CD14-positive monocyte (primary cell): ENCODE data around the gene NUFIP2. TPM values are rescaled to one million over a fixed set of nuclear protein-coding genes. Genes with fewer than 3 reads are reported as not detected.
A peak's percentile ranks its signal among the peaks of the same experiment; 100 is the strongest.

Experiments
- DNase-seq, 3 donors: peaks; one replicate each; pipeline ENCODE4 v3.0.0-alpha.2; 2011 to 2022
- H2AFZ ChIP-seq: 2 replicates; pipeline ENCODE4 v1.6.0; 2012; ENCODE audit warnings: mild to moderate bottlenecking, low read depth, low read length, inconsistent platforms; ENCODE audit not compliant: insufficient read depth, poor library complexity, severe bottlenecking
- H3K27ac ChIP-seq, 2 donors: 1 replicate in 1 of 2; 2 replicates in 1 of 2; pipeline ENCODE4 v1.5.1; 2012 to 2013; ENCODE audit warnings: low read length in 2 of 2, control low read depth in 1 of 2, inconsistent platforms in 1 of 2, low read depth in 1 of 2, mild to moderate bottlenecking in 1 of 2
- H3K27me3 ChIP-seq, 2 donors: one replicate each; pipeline versions ENCODE4 v1.6.0 to v1.6.1; 2011 to 2013; ENCODE audit warnings: low read length in 2 of 2; ENCODE audit not compliant: control insufficient read depth in 2 of 2, insufficient read depth in 2 of 2
- H3K36me3 ChIP-seq, 2 donors: replicated peaks in 1 of 2; 1 replicate in 1 of 2; 2 replicates in 1 of 2; pipeline versions ENCODE4 v1.5.1 to v1.6.1; 2012 to 2013; ENCODE audit warnings: low read length in 2 of 2, control low read depth in 1 of 2, inconsistent platforms in 1 of 2, mild to moderate bottlenecking in 1 of 2; ENCODE audit not compliant: insufficient read depth in 2 of 2, control insufficient read depth in 1 of 2
- H3K4me1 ChIP-seq, 2 donors: 1 replicate in 1 of 2; 2 replicates in 1 of 2; pipeline versions ENCODE4 v1.5.1 to v1.6.1; 2012 to 2013; ENCODE audit warnings: low read length in 2 of 2, control low read depth in 1 of 2, inconsistent platforms in 1 of 2, mild to moderate bottlenecking in 1 of 2, moderate library complexity in 1 of 2; ENCODE audit not compliant: insufficient read depth in 2 of 2, control insufficient read depth in 1 of 2
- H3K4me2 ChIP-seq: replicated peaks from 2 replicates; pipeline ENCODE3; 2012; ENCODE audit warnings: low read length, moderate library complexity, mild to moderate bottlenecking; ENCODE audit not compliant: poor library complexity, severe bottlenecking; ENCODE audit errors: extremely low read depth
- H3K4me3 ChIP-seq, 3 experiments: fragments of 200-600 bp in 1 of 3; sonication (generic) in 1 of 3; replicated peaks in 1 of 3; 1 replicate in 2 of 3; 2 replicates in 1 of 3; pipeline ENCODE4 v1.5.1; 2011 to 2013; ENCODE audit warnings: low read length in 3 of 3, mild to moderate bottlenecking in 3 of 3, control low read depth in 2 of 3, low read depth in 2 of 3, inconsistent platforms in 1 of 3, moderate library complexity in 1 of 3
- H3K79me2 ChIP-seq: 2 replicates; pipeline ENCODE4 v1.6.0; 2012; ENCODE audit warnings: mild to moderate bottlenecking, control low read depth, inconsistent platforms, low read length, moderate library complexity; ENCODE audit not compliant: insufficient read depth
- H3K9ac ChIP-seq: 2 replicates; pipeline ENCODE4 v1.6.0; 2017; ENCODE audit warnings: low read length, mild to moderate bottlenecking; ENCODE audit not compliant: insufficient read depth, poor library complexity, severe bottlenecking
- H3K9me3 ChIP-seq, 2 donors: replicated peaks in 1 of 2; 1 replicate in 1 of 2; 2 replicates in 1 of 2; pipeline versions ENCODE4 v1.5.1 to v1.6.1; 2012 to 2013; ENCODE audit warnings: low read length in 2 of 2, control low read depth in 1 of 2; ENCODE audit not compliant: control insufficient read depth in 1 of 2, insufficient read depth in 1 of 2
- H4K20me1 ChIP-seq: 2 replicates; pipeline ENCODE4 v1.6.0; 2012; ENCODE audit warnings: mild to moderate bottlenecking, low read length, control low read depth, moderate library complexity; ENCODE audit not compliant: insufficient read depth
- H3K27ac Mint-ChIP-seq, 7 donors: one replicate each; pipeline ENCODE4 v1.8.0; 2020; ENCODE audit warnings: mild to moderate bottlenecking in 7 of 7, mixed read lengths in 7 of 7, moderate library complexity in 6 of 7, inconsistent platforms in 2 of 7
- H3K27me3 Mint-ChIP-seq, 3 donors: one replicate each; pipeline ENCODE4 v1.8.0; 2021 to 2022; ENCODE audit warnings: low read depth in 3 of 3, mild to moderate bottlenecking in 3 of 3, mixed read lengths in 3 of 3, moderate library complexity in 3 of 3, inconsistent platforms in 1 of 3
- H3K36me3 Mint-ChIP-seq, 2 donors: one replicate each; pipeline ENCODE4 v1.8.0; 2020; ENCODE audit warnings: mixed read lengths in 2 of 2, inconsistent platforms in 1 of 2, mild to moderate bottlenecking in 1 of 2
- H3K4me1 Mint-ChIP-seq: one replicate; pipeline ENCODE4 v1.8.0; 2020; ENCODE audit warnings: mild to moderate bottlenecking, mixed read lengths
- H3K4me3 Mint-ChIP-seq, 2 donors: one replicate each; pipeline ENCODE4 v1.8.0; 2020; ENCODE audit warnings: mild to moderate bottlenecking in 2 of 2, mixed read lengths in 2 of 2, moderate library complexity in 1 of 2
- H3K9me3 Mint-ChIP-seq, 7 donors: one replicate each; pipeline ENCODE4 v1.8.0; 2020 to 2022; ENCODE audit warnings: mixed read lengths in 7 of 7, mild to moderate bottlenecking in 6 of 7, moderate library complexity in 6 of 7, inconsistent platforms in 2 of 7
- WGBS: methylation state at CpG from one replicate; pipeline ENCODE4 v1.1.5; 2013; ENCODE audit warnings: missing lambda C conversion rate; ENCODE audit not compliant: insufficient coverage; 5-methylcytosine and 5-hydroxymethylcytosine counted together
- intact Hi-C, 2 donors: fragments of 100-400 bp; cut with micrococcal nuclease; formaldehyde crosslinking; loops; one replicate each; pipeline versions ENCODE4 v1.15.0 to v1.15.1; 2023
- polyA plus RNA-seq, 3 donors: library from polyadenylated mRNA; depleted of rRNA in 1 of 3; unstranded in 2 of 3; stranded (reverse) in 1 of 3; fragments of 300-500 nt in 2 of 3; fragments of >200 nt in 1 of 3; fragmentation: Illumina TruSeq in 2 of 3; gene quantifications; 1 replicate in 2 of 3; 2 replicates in 1 of 3; pipeline ENCODE4 v1.2.3, GENCODE V29; 2012 to 2021
- TF ChIP-seq, protein P1 (sequence below): fragments of 200-600 bp; IDR thresholded peaks from one replicate; pipeline ENCODE4 v1.8.0; 2022; ENCODE audit warnings: antibody characterized with exemption, mild to moderate bottlenecking

NUFIP2 gene
- polyA plus RNA-seq, 3 donors = 8.7 to 25.1 (median 13.7) TPM

DNA sequence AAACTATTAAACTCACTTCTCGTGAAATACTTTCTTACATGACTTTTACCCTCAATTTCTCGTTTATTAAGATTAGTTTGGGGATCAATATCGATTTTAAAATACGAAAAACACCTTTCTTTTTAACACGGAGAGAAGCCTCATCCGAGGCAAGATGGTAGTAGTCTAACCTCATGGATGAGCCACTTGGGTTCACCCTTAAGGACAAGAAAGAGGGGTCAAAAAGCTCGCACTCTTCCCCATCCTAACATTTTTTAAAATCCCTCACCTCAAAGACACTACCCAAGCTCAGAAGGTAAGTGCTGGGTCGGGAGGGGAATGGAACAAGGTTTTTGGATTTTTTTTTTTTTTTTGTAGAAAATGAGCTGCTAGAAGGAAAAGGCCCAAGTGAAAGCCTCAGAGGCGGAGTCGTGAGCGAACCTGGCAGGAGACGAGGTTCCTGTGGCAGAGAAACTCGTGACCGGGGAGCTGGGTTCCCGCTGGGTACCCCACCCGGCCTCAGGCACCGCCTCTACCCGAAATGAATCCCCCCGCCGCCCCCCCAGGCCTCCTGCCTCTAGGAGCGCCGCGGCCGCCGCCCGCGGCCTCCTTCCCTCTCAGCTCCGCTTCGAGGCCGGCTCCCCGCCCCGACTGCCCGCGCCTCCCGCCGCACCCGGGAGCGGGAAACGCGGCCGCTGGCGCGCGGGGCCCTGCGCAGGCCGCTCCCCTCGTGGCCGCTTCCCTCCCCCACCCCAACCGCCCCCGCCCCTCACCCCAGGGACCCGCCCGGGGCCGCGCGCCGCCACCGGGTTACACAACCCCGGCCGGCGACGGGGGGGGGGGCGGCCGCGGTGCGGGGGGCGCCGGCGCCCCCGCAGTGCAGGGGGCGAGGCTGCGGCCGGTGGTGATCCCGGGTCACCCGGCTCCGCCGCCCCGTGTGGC, 1.6 kb downstream of the NUFIP2 start:
- H3K4me1 ChIP-seq = peaks cover 32 to 43% of the 10 kb centered on the region in 2 donors
- no peaks in the 10 kb centered on the region for H3K9me3 ChIP-seq
- peak overlapping the region; percentile 92 to 100 (median 99) for H3K27ac Mint-ChIP-seq
- H3K36me3 ChIP-seq = peaks cover 23 to 34% of the 10 kb centered on the region in 2 donors
- H3K4me3 Mint-ChIP-seq = peak overlapping the region; percentile 100
- H3K36me3 Mint-ChIP-seq = peaks cover 24 to 29% of the 10 kb centered on the region in 2 donors
- peak overlapping the region; percentile 99 for H3K4me2 ChIP-seq
- intact Hi-C loops = loop anchor here (5.0 kb wide), 2 partner anchors 35 to 150 kb away; no protein-coding TSS in a partner anchor
- H3K27ac ChIP-seq = peak overlapping the region; percentile 98 to 99
- peak overlapping the region; percentile 93 to 100 (median 99) for H3K4me3 ChIP-seq
- H4K20me1 ChIP-seq = peaks cover 62% of the 10 kb centered on the region
- no peak overlapping the region for H2AFZ ChIP-seq
- H3K79me2 ChIP-seq = peaks cover 65% of the 10 kb centered on the region
- H3K9ac ChIP-seq = peak overlapping the region; percentile 89
- H3K27me3 Mint-ChIP-seq = peaks cover 0 to 3% (median 0%) of the 10 kb centered on the region in 3 donors
- peaks cover 42% of the 10 kb centered on the region for H3K4me1 Mint-ChIP-seq
- peaks cover 0 to 2% (median 0%) of the 10 kb centered on the region in 7 donors for H3K9me3 Mint-ChIP-seq
- H3K27me3 ChIP-seq = no peaks in the 10 kb centered on the region
- TF ChIP-seq, protein P1, sequence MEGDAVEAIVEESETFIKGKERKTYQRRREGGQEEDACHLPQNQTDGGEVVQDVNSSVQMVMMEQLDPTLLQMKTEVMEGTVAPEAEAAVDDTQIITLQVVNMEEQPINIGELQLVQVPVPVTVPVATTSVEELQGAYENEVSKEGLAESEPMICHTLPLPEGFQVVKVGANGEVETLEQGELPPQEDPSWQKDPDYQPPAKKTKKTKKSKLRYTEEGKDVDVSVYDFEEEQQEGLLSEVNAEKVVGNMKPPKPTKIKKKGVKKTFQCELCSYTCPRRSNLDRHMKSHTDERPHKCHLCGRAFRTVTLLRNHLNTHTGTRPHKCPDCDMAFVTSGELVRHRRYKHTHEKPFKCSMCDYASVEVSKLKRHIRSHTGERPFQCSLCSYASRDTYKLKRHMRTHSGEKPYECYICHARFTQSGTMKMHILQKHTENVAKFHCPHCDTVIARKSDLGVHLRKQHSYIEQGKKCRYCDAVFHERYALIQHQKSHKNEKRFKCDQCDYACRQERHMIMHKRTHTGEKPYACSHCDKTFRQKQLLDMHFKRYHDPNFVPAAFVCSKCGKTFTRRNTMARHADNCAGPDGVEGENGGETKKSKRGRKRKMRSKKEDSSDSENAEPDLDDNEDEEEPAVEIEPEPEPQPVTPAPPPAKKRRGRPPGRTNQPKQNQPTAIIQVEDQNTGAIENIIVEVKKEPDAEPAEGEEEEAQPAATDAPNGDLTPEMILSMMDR = no peak
- DNase-seq = peak; percentile 33 to 39 (median 33)
- under 1% methylated on average over 44 of the region's 77 CpGs for WGBS

DNA sequence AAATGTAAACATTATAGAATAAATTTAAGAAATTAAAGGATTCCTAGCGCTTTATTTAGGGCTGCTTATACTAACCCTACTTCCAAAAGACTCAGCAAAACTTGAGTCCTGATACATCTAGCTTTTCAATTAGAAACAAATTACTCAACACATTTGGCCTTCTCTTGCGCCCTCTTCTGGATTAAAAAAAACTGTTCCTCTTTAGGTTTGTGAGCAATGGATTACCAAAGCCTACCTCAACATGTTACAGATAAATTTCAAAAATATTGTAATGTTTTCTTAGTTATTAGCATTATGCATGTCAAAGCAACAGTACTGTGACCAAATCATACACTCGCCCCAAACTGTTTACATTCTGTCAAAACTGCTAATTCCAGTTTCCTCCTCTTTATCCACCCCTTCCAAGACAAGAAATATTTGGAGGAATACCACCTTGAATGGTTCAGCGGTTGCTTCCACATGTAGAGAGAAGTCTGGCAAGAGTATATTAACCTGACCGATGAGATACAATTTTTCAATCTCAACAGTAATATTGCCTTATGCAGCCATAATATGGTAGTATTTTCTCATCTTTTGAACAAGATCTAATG, 2.7 kb downstream of the NUFIP2 start:
- H3K4me3 Mint-ChIP-seq = peak overlapping the region; percentile 87 to 91
- H3K4me1 Mint-ChIP-seq = peaks cover 42% of the 10 kb centered on the region
- peak overlapping the region in 1 of 2 donors; percentile 85 for H3K27ac ChIP-seq
- no peaks in the 10 kb centered on the region for H3K27me3 ChIP-seq
- no CpG with 5 or more reads among the region's 5 CpGs for WGBS
- peak overlapping the region; percentile 89 for H3K9ac ChIP-seq
- H3K4me1 ChIP-seq = peaks cover 32 to 43% of the 10 kb centered on the region in 2 donors
- H3K36me3 Mint-ChIP-seq = peaks cover 35 to 40% of the 10 kb centered on the region in 2 donors
- H4K20me1 ChIP-seq = peaks cover 73% of the 10 kb centered on the region
- H3K27me3 Mint-ChIP-seq = peaks cover 0 to 3% (median 0%) of the 10 kb centered on the region in 3 donors
- peaks cover 0 to 2% (median 0%) of the 10 kb centered on the region in 7 donors for H3K9me3 Mint-ChIP-seq
- H3K9me3 ChIP-seq = no peaks in the 10 kb centered on the region
- peak overlapping the region; percentile 92 to 99 (median 93) for H3K4me3 ChIP-seq
- peak overlapping the region; percentile 99 for H3K4me2 ChIP-seq
- H3K27ac Mint-ChIP-seq = peak overlapping the region in 6 of 7 donors; percentile 12 to 92 (median 82)
- no peak overlapping the region for H2AFZ ChIP-seq
- DNase-seq = peak; percentile 57 to 74 (median 68)
- H3K36me3 ChIP-seq = peaks cover 33 to 44% of the 10 kb centered on the region in 2 donors
- TF ChIP-seq, protein P1 = peak; percentile 82
- H3K79me2 ChIP-seq = peaks cover 76% of the 10 kb centered on the region
- intact Hi-C loops = loop anchor here (5.0 kb wide), 2 partner anchors 34 to 149 kb away; no protein-coding TSS in a partner anchor
